Upper lobe of right lung (tissue), 1 donor: ENCODE results near the gene GRIP1. TPM values are rescaled to one million over a fixed set of nuclear protein-coding genes. Genes with fewer than 3 reads are reported as not detected.

Source experiments
- ATAC-seq: fragments of 200-7000 bp; cut with Tn5 transposase; one replicate; pipeline ENCODE4 v1.9.1; 2020; ENCODE audit warnings: mild to moderate bottlenecking, moderate library complexity
- DNase-seq: peaks from one replicate; pipeline ENCODE4 v3.0.0-alpha.2; 2020
- H3K27ac ChIP-seq: fragments of 200-600 bp; one replicate; pipeline ENCODE4 v1.8.0; 2022
- H3K27me3 ChIP-seq: fragments of 200-600 bp; one replicate; pipeline ENCODE4 v1.8.0; 2022; ENCODE audit warnings: mild to moderate bottlenecking
- H3K36me3 ChIP-seq: fragments of 200-600 bp; one replicate; pipeline ENCODE4 v1.8.0; 2022
- H3K4me1 ChIP-seq: fragments of 200-600 bp; one replicate; pipeline ENCODE4 v1.8.0; 2022
- H3K4me3 ChIP-seq: fragments of 200-600 bp; one replicate; pipeline ENCODE4 v1.8.0; 2022; ENCODE audit warnings: mild to moderate bottlenecking
- H3K9me3 ChIP-seq: fragments of 200-600 bp; one replicate; pipeline ENCODE4 v1.8.0; 2022
- CTCF ChIP-seq: fragments of 200-600 bp; IDR thresholded peaks from one replicate; pipeline ENCODE4 v1.8.0; 2022; ENCODE audit warnings: antibody characterized with exemption
- intact Hi-C: fragments of 100-400 bp; cut with DNase I; formaldehyde crosslinking; loops from one replicate; pipeline ENCODE4 v1.11.0; 2022
- total RNA-seq: library from RNA; stranded (reverse); fragmentation: NEBNext Ultra II Directional; extraction: Animal tissue kit (Norgen Biotek cat#: 25700); gene quantifications from one replicate; pipeline ENCODE4 v1.2.1, GENCODE V29; 2021
- donor health status: DM: no; HTN: yes; CAD: no; lungs with severe emphysema.

Gene GRIP1
- total RNA-seq, 1 donor from 2014 or later = 5.2 TPM

GRCh38 chr12:66709457-66709773 is 30.5 kb upstream of the GRIP1 start:
- ATAC-seq (no peak), DNase-seq (no peak)
- intact Hi-C loops = no loop called here
- Histone ChIP-seq H3K9me3 (no peaks in the 10 kb centered on the region), H3K27me3 (no peaks in the 10 kb centered on the region), H3K27ac (no peak overlapping the region), H3K36me3 (no peaks in the 10 kb centered on the region), H3K4me1 (no peaks in the 10 kb centered on the region), H3K4me3 (no peak overlapping the region)
- TF ChIP-seq CTCF = no peak

- Histone ChIP-seq H3K27ac (no peak overlapping the region), H3K4me1 (no peaks in the 10 kb centered on the region), H3K9me3 (no peaks in the 10 kb centered on the region), H3K36me3 (no peaks in the 10 kb centered on the region), H3K27me3 (no peaks in the 10 kb centered on the region), H3K4me3 (no peak overlapping the region)
- TF ChIP-seq CTCF = peak; percentile 38
- intact Hi-C loops = no loop called here
- no peak for ATAC-seq
- no peak for DNase-seq
Measured at GRCh38 chr12:66708704-66709456, 30.0 kb upstream of the GRIP1 start.

- Histone ChIP-seq H3K9me3 (no peaks in the 10 kb centered on the region), H3K36me3 (no peaks in the 10 kb centered on the region), H3K27ac (no peak overlapping the region), H3K27me3 (no peaks in the 10 kb centered on the region), H3K4me1 (no peaks in the 10 kb centered on the region), H3K4me3 (no peak overlapping the region)
- TF ChIP-seq CTCF = no peak
- DNase-seq = no peak
- intact Hi-C loops = no loop called here
- no peak for ATAC-seq
Measured at GRCh38 chr12:66707002-66707697, 28.3 kb upstream of the GRIP1 start.

- no peak for TF ChIP-seq CTCF
- H3K4me1 ChIP-seq = no peaks in the 10 kb centered on the region
- H3K36me3 ChIP-seq = no peaks in the 10 kb centered on the region
- H3K27ac ChIP-seq = no peak overlapping the region
- ATAC-seq (no peak), DNase-seq (no peak)
- intact Hi-C loops = no loop called here
- H3K4me3 ChIP-seq = no peak overlapping the region
- no peaks in the 10 kb centered on the region for H3K9me3 ChIP-seq
- H3K27me3 ChIP-seq = peaks cover 10% of the 10 kb centered on the region
Measured at GRCh38 chr12:66699738-66700482, 21.0 kb upstream of the GRIP1 start.

GRCh38 chr12:66698558-66698957 is 19.7 kb upstream of the GRIP1 start:
- Histone ChIP-seq H3K36me3 (no peaks in the 10 kb centered on the region), H3K4me1 (no peaks in the 10 kb centered on the region), H3K4me3 (no peak overlapping the region), H3K27me3 (peaks cover 10% of the 10 kb centered on the region), H3K27ac (no peak overlapping the region), H3K9me3 (no peaks in the 10 kb centered on the region)
- TF ChIP-seq CTCF = no peak
- ATAC-seq (no peak), DNase-seq (no peak)
- intact Hi-C loops = no loop called here
